ENCODE results near the gene RADIL. TPM values are rescaled to one million over a fixed set of nuclear protein-coding genes. Genes with fewer than 3 reads are reported as not detected.

Gene RADIL
- total RNA-seq, 3 donors from 2014 or later (not counting 1 experiment from before 2014, with no cell fraction given): not detected

GRCh38 chr7:4928445-4928844 lies 44.9 kb upstream of the RADIL start:
- Histone ChIP-seq H3K4me1 (ENCODE audit: control insufficient read depth, insufficient read depth, low read length) (no peaks in the 10 kb centered on the region), H3K27me3 (ENCODE audit: control insufficient read depth, insufficient read depth, low read length) (no peaks in the 10 kb centered on the region), H3K36me3 (ENCODE audit: control insufficient read depth, insufficient read depth, low read length) (no peaks in the 10 kb centered on the region), H3K27ac (ENCODE audit: low read length) (no peak overlapping the region), H3K4me3 (ENCODE audit: low read length) (no peak overlapping the region), H3K9me3 (ENCODE audit: control insufficient read depth, insufficient read depth, low read length) (no peaks in the 10 kb centered on the region)
- Mint-ChIP-seq H3K36me3 (no peaks in the 10 kb centered on the region), H3K9me3 (no peaks in the 10 kb centered on the region), H3K4me1 (no peaks in the 10 kb centered on the region), H3K4me3 (no peak overlapping the region), H3K27ac (no peak overlapping the region), H3K27me3 (ENCODE audit: low read depth in 2 of 2) (no peaks in the 10 kb centered on the region)
- TF ChIP-seq, protein P1, sequence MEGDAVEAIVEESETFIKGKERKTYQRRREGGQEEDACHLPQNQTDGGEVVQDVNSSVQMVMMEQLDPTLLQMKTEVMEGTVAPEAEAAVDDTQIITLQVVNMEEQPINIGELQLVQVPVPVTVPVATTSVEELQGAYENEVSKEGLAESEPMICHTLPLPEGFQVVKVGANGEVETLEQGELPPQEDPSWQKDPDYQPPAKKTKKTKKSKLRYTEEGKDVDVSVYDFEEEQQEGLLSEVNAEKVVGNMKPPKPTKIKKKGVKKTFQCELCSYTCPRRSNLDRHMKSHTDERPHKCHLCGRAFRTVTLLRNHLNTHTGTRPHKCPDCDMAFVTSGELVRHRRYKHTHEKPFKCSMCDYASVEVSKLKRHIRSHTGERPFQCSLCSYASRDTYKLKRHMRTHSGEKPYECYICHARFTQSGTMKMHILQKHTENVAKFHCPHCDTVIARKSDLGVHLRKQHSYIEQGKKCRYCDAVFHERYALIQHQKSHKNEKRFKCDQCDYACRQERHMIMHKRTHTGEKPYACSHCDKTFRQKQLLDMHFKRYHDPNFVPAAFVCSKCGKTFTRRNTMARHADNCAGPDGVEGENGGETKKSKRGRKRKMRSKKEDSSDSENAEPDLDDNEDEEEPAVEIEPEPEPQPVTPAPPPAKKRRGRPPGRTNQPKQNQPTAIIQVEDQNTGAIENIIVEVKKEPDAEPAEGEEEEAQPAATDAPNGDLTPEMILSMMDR (IDR thresholded peaks at IDR 0.05): no peak
- intact Hi-C loops (cut with micrococcal nuclease): no loop called here
- no peak for DNase-seq
- WGBS (ENCODE audit: insufficient coverage): 87% methylated on average over 2 of the region's 2 CpGs
- ATAC-seq: no peak

DNA sequence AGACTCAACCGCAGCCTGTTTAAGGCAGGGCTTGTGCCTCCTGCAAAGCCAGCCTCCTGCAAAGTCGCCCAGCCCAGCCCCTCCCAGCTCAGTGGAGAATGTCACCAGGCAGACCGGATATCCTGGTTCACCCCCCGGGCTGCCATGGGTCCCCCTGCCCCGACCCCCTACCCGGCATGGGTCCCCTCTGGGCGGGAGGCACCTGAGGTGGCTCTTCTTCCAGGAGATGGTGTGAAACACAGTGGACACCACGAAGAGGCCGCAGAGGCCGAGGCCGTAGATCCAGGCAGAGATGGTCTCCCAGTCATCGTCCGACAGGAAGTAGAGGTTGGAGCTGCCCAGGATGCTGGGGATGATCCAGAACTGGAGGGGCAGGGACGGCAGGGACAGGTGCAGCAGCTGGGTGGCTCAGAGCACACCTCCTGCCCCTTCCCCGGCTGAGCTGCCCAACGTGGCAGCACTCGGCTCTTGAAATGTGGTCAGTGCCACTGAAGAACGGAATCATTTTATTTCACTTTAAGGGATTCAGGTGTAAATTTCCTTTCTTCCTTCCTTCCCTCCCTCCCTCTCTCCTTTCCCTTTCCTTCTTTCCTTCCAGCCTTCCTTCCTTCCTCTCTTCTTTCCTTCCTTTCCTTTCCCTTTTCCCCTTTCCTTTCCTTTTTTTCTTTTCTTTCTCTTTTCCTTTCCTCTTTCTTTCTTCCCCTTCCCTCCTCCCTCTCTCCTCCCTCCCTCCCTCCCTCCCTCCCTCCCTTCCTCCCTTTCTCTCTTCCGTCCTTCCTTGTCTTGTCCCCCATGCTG lies 36.7 kb upstream of the RADIL start:
- Mint-ChIP-seq H3K27me3 (ENCODE audit: low read depth in 2 of 2) (peaks cover 0 to 3% of the 10 kb centered on the region in 2 donors), H3K36me3 (no peaks in the 10 kb centered on the region), H3K27ac (no peak overlapping the region), H3K4me1 (no peaks in the 10 kb centered on the region), H3K9me3 (no peaks in the 10 kb centered on the region), H3K4me3 (no peak overlapping the region)
- ATAC-seq (no peak), DNase-seq (no peak)
- H3K27ac ChIP-seq (ENCODE audit: low read length): no peak overlapping the region
- H3K9me3 ChIP-seq (ENCODE audit: control insufficient read depth, insufficient read depth, low read length): peaks cover 4% of the 10 kb centered on the region
- 83% methylated on average over 19 of the region's 19 CpGs for WGBS (ENCODE audit: insufficient coverage)
- no peaks in the 10 kb centered on the region for H3K4me1 ChIP-seq (ENCODE audit: control insufficient read depth, insufficient read depth, low read length)
- TF ChIP-seq, protein P1 (IDR thresholded peaks at IDR 0.05): no peak
- no peaks in the 10 kb centered on the region for H3K36me3 ChIP-seq (ENCODE audit: control insufficient read depth, insufficient read depth, low read length)
- H3K27me3 ChIP-seq (ENCODE audit: control insufficient read depth, insufficient read depth, low read length): no peaks in the 10 kb centered on the region
- intact Hi-C loops (cut with micrococcal nuclease): no loop called here
- no peak overlapping the region for H3K4me3 ChIP-seq (ENCODE audit: low read length)

- H3K27me3 Mint-ChIP-seq (ENCODE audit: low read depth in 2 of 2): no peaks in the 10 kb centered on the region
- no peaks in the 10 kb centered on the region for H3K36me3 Mint-ChIP-seq
- intact Hi-C loops (cut with micrococcal nuclease): no loop called here
- no peaks in the 10 kb centered on the region for H3K9me3 Mint-ChIP-seq
- no peak overlapping the region for H3K27ac Mint-ChIP-seq
- no peak overlapping the region for H3K27ac ChIP-seq (ENCODE audit: low read length)
- WGBS (ENCODE audit: insufficient coverage): 75% methylated on average over 7 of the region's 8 CpGs
- no peak for ATAC-seq
- DNase-seq: no peak
- peaks cover 4% of the 10 kb centered on the region for H3K9me3 ChIP-seq (ENCODE audit: control insufficient read depth, insufficient read depth, low read length)
- no peaks in the 10 kb centered on the region for H3K4me1 ChIP-seq (ENCODE audit: control insufficient read depth, insufficient read depth, low read length)
- H3K27me3 ChIP-seq (ENCODE audit: control insufficient read depth, insufficient read depth, low read length): no peaks in the 10 kb centered on the region
- no peaks in the 10 kb centered on the region for H3K4me1 Mint-ChIP-seq
- TF ChIP-seq, protein P1 (IDR thresholded peaks at IDR 0.05): no peak
- H3K36me3 ChIP-seq (ENCODE audit: control insufficient read depth, insufficient read depth, low read length): no peaks in the 10 kb centered on the region
- H3K4me3 ChIP-seq (ENCODE audit: low read length): no peak overlapping the region
- no peak overlapping the region for H3K4me3 Mint-ChIP-seq
Observed at GRCh38 chr7:4916113-4916512, 32.6 kb upstream of the RADIL start.
